ENCODE data around the gene TNN.
"Not testable (repeated sequence)": the region's sequence is repeated elsewhere in the genome, so short reads cannot be mapped to it uniquely, and the experiment has no call there.

Gene TNN

GRCh38 chr1:175070818-175071217 is 3.2 kb downstream of the TNN start:
- DNase-seq (ENCODE audit: low read depth in 3 of 3, low spot score in 1 of 3) = no peak

GRCh38 chr1:175071276-175071943 is 3.8 kb downstream of the TNN start:
- DNase-seq (ENCODE audit: low read depth in 3 of 3, low spot score in 1 of 3) = no peak

DNA sequence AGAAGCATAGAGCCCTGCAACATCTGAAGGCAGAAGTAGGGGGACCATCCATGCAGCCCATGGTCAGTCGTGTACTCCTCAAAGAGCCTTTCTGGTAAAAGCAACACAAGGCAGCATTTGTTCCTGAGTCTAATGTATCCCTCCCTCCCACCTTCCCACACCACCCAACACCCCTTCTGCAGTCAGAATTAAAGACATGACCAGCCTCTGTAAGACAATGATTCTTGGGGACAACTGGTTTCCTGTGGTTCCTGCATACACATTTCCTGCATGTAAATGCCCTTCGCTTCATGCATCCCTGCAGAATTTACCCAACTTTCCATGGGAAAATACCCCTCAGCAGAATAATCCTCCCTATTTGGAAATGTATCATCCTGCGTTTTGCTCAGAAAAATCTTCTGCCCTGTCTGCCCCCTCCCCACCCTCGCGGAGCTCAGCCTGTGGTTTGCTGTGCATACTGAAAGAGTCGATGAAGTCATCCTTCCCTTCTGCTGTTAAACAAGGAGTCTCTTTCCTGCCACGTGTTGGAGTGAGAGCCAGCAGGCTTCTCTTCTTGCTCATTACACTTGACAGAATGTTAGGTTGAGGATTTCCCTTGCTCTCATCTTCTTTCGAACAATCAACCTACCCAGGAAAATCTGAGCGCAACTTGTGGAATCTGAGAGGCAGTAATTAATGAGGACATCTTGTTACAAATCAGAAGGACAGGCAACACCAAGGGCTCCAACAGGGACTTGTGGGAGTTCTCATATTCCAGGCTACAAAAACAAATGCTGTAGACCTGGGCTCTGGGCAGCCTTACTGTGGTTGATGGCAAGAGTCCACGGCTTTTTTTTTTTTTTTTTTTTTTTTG is 4.7 kb downstream of the TNN start:
- DNase-seq (ENCODE audit: low read depth in 3 of 3, low spot score in 1 of 3) = peak in 1 of 3 donors; percentile 2

DNA sequence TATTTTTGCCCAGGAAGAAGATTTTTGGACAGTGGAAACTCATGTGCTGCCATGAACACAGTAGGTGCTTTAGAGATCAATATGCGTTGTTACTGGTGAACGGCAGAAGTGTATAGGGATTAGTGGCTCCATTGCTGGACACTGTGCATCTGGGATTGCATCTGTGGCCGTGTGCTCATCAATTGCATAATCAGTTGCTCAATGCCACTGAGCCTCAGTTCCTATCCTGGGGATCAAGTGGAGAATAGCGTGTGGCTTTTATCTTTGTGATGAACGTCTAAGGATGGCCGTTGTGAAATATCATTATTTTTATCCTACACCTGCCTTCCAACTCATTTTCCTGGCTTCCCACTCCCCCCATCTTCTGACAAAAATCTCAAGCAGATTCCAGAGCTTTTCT is 5.4 kb downstream of the TNN start:
- no peak for DNase-seq (ENCODE audit: low read depth in 3 of 3, low spot score in 1 of 3)

DNA sequence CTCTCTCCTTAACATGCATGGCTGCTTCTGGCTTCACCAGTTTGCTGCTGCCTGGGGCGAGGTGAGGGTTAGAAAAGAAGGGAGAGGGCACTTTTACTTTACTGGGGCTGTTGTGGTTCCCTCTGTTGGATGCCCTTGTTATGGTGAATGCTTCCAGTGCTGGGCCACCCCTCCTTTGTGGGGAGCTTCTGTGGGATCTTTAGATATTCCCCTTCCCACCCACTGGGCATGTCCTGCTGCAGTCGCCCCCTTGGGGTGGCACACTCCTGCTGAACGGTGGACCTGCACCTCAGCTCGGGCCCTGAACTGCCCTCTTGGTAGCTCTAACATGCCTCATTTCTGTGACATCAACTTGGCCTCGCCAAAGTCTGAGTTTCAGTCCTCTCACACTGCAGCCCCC is 6.0 kb downstream of the TNN start:
- DNase-seq (ENCODE audit: low read depth in 3 of 3, low spot score in 1 of 3) = no peak

DNA sequence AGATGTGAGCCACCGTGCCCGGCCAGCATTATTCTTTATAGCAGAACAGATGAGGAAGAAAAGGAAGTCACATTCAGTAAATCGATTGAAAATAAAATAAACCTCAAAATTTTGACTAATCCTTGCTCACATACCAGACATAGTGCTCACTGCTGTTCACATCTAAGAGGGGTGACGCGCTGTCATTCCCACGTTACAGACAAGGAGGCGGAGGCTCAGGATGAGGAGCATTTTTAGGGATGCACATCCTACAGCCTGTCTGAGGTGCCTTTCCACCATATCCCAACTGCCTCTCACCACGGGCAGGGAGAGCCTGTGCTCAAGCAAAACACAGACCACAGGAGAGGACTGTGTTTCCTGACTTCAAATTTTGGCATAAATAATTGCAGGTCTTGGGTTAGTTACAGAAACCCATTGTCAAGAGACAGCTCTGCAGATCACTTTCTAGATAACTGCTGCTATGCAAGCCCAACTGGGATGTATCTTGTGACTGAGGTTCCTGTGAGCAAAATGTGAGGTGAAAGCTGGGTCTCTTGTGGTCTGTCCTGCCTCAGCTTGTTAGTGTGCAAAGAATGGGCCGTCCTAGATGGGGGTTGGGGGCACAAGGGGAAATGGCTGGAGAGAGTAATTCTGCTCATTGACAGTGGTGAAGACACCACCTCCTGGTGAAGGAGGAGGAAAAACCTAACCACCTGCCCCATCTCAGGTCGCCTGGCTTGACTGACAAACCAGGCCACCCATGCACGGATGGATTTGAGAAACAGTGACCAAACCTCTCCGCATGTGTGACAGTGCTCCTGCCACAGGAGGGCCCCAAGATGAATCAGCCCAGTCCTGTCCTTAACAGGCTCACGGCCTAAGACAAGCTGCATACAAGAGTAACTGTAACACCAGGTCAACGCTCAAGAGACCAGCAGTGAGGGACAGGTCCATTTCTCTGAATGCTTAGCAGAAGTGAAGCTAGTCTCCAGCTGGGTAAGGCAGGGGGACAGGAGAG is 8.2 kb downstream of the TNN start:
- DNase-seq (ENCODE audit: low read depth in 3 of 3, low spot score in 1 of 3) = no peak

GRCh38 chr1:175077356-175078030 is 9.9 kb downstream of the TNN start:
- no peak for DNase-seq (ENCODE audit: low read depth in 3 of 3, low spot score in 1 of 3)

DNA sequence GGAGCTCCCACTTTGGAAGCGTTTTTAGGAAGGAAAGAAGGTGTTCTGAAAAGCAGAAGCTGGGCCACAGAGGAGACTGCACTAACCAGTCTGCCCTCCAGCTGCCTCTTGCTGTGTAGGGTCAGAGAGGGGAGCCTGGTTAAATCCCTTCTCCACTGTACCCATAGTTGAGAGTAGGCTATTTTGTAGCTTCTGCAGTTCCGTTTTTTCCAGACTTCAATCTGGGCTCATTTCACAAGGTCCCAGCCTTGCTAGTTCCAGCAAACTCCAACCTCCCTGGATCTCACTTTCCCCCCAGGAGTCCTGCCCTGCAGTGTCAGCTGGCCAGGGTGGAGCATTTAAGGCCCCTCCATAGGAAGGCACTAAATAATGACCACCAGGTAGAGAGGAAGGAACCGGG is 11.0 kb downstream of the TNN start:
- no peak for DNase-seq (ENCODE audit: low read depth in 3 of 3, low spot score in 1 of 3)

DNA sequence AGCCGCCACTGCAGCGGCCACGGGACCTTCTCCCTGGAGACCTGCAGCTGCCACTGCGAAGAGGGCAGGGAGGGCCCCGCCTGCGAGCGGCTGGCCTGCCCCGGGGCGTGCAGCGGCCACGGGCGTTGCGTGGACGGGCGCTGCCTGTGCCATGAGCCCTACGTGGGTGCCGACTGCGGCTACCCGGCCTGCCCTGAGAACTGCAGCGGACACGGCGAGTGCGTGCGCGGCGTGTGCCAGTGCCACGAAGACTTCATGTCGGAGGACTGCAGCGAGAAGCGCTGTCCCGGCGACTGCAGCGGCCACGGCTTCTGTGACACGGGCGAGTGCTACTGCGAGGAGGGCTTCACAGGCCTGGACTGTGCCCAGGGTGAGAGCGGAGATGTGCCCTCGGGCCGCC is 11.7 kb downstream of the TNN start:
- DNase-seq (ENCODE audit: low read depth in 3 of 3, low spot score in 1 of 3) = no peak

DNA sequence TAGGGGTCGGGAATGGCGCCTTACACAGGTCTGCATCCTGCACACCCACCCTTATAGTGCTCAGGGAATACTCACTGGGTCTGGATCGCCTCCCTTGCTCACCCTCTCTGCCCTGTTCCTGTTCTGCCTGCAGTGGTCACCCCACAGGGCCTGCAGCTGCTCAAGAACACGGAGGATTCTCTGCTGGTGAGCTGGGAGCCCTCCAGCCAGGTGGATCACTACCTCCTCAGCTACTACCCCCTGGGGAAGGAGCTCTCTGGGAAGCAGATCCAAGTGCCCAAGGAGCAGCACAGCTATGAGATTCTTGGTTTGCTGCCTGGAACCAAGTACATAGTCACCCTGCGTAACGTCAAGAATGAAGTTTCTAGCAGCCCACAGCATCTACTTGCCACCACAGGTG is 12.4 kb downstream of the TNN start:
- DNase-seq (ENCODE audit: low read depth in 3 of 3, low spot score in 1 of 3) = no peak

GRCh38 chr1:175081983-175082382 is 14.3 kb downstream of the TNN start:
- DNase-seq (ENCODE audit: low read depth in 3 of 3, low spot score in 1 of 3) = no peak

DNA sequence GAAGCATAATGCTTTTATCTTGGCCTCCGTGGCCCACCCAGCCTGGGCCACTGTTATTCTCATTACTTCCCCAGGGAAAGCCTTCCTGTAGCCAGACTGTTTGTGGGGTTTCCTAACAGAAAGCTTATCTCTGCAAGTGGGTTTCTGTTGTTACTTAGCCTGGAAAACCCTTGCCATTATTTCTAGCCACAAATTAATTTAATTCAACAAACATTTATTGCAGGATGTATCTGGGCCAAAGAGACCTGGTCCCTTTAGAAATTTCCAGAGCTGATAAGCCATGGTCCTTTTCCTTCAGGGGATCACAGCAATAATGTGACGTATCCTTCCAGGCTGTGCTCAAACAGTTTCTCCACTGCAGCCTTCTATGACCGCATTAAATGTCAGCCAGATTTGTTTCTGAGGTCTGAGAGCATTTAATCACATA is 20.9 kb downstream of the TNN start:
- no peak for DNase-seq (ENCODE audit: low read depth in 3 of 3, low spot score in 1 of 3)

GRCh38 chr1:175089136-175089718 is 21.6 kb downstream of the TNN start:
- no peak for DNase-seq (ENCODE audit: low read depth in 3 of 3, low spot score in 1 of 3)

GRCh38 chr1:175090780-175091179 is 23.1 kb downstream of the TNN start:
- DNase-seq (ENCODE audit: low read depth in 3 of 3, low spot score in 1 of 3) = no peak

- DNase-seq (ENCODE audit: low read depth in 3 of 3, low spot score in 1 of 3) = no peak
Observed at GRCh38 chr1:175094626-175095025, 27.0 kb downstream of the TNN start.

GRCh38 chr1:175095069-175095468 is 27.4 kb downstream of the TNN start:
- no peak for DNase-seq (ENCODE audit: low read depth in 3 of 3, low spot score in 1 of 3)

- DNase-seq (ENCODE audit: low read depth in 3 of 3, low spot score in 1 of 3) = no peak
Observed at GRCh38 chr1:175095978-175096607, 28.5 kb downstream of the TNN start.

DNA sequence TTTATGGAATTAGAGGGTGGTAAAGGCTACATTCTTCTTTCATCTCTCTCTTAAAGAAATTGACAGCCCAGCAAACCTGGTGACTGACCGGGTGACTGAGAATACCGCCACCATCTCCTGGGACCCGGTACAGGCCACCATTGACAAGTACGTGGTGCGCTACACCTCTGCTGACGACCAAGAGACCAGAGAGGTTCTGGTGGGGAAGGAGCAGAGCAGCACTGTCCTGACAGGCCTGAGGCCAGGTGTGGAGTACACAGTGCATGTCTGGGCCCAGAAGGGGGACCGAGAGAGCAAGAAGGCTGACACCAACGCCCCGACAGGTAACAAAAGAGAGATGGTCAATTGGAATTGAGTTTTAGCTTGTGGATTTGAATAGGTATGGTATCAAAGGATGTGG is 29.7 kb downstream of the TNN start:
- no peak for DNase-seq (ENCODE audit: low read depth in 3 of 3, low spot score in 1 of 3)

- DNase-seq (ENCODE audit: low read depth in 3 of 3, low spot score in 1 of 3) = no peak
Observed at GRCh38 chr1:175099916-175100315, 32.3 kb downstream of the TNN start.

- not testable (repeated sequence) for DNase-seq (ENCODE audit: low read depth in 3 of 3, low spot score in 1 of 3)
Observed at GRCh38 chr1:175102166-175102565, 34.5 kb downstream of the TNN start.
